HG03064 (cell line): Measurements from ENCODE around the gene OBSCN.

Experiments used
- ATAC-seq: cut with Tn5 transposase; IDR thresholded peaks from one replicate; pipeline ENCODE4 v1.9.1; 2021; ENCODE audit warnings: low read depth; ENCODE audit not compliant: unreplicated experiment

Gene OBSCN

DNA sequence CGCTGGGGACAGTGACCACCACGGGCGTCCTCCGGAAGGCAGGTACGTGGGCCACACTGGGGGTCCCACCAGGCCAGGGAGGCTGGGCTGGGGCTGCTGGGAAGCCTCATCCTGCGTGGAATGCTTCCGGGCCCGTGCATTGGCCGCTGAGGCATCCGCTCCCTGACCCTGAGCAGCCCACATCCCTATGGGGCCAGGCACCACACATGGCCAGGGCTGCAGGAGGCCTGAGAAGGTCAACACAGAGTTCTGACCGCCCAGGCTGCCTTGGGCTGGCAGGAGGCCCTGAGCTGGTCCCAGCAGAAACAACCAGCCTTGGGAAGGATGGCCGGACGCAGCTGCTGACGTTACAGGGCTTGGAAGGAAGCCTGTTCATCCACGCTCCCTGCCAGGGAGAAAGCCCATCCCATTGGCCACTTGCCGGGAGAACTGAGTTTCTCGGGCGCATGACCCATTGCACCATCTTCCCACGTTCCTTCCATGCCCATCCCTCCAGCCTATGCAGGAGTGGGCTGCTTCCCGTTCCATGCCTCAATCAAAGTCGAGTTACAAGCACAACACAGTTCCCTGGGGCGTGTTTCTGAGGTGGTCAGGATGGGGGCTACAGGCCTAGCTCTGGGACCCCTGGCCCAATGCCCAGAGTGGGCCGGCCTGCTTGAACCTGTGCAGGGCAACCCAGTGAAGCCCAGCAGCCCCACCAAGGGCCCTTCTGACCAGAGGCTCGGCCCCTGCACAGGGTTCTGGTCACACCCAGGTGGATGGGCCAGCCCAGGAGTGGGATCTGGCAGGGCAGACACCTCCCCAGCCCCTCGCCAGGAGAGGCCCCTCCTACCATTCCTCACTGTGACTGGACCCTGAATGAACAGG, 167.1 kb downstream of the OBSCN start:
- no peak for ATAC-seq

- no peak for ATAC-seq
Measured at GRCh38 chr1:228375578-228376261, 167.9 kb downstream of the OBSCN start.

DNA sequence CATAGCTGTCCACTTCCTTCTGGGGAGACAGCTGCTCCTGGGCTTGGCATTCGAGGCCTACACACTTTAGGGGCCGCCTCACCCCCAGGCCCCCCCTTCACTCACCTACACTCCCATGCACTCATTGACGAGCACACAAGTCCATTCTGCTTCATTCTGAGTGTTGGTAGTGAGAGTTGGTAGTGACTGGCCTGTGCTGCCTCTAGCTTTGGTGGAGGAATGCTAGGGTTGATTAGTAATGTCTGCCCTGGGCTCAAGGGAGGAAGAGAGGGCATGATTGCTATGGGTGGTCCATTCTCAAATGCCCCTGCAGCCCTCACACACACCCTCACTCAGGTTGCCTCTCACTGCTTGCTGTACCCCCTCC, 168.4 kb downstream of the OBSCN start:
- no peak for ATAC-seq

DNA sequence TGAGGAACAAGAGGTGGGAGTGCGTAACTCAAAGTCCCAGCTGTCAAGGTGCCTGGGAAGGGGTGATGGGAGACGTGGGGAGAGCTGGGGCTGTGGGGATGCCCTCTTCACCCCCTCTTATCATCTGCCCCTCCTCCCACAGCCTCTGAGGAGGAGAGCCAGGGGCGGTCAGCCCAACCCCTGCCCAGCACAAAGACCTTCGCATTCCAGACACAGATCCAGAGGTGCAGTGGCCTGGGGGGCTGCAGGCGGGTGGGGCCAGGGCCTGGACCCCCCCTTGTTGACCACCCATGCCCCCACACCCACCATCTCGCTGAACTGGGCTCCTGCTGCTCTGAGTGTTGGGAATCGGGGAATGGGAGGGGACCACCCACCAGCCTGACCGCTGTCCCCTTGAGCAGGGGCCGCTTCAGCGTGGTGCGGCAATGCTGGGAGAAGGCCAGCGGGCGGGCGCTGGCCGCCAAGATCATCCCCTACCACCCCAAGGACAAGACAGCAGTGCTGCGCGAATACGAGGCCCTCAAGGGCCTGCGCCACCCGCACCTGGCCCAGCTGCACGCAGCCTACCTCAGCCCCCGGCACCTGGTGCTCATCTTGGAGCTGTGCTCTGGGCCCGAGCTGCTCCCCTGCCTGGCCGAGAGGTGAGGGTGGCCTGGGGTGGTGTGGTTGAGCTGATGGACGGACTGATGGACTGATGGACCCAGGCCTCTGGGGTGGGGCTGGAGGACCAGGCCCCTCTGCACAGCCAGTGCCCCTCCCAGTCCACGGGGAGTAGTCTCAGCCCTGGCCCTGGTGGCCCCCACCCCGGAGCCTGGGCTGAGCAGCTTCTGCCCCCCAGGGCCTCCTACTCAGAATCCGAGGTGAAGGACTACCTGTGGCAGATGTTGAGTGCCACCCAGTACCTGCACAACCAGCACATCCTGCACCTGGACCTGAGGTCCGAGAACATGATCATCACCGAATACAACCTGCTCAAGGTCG, 169.1 kb downstream of the OBSCN start:
- no peak for ATAC-seq

DNA sequence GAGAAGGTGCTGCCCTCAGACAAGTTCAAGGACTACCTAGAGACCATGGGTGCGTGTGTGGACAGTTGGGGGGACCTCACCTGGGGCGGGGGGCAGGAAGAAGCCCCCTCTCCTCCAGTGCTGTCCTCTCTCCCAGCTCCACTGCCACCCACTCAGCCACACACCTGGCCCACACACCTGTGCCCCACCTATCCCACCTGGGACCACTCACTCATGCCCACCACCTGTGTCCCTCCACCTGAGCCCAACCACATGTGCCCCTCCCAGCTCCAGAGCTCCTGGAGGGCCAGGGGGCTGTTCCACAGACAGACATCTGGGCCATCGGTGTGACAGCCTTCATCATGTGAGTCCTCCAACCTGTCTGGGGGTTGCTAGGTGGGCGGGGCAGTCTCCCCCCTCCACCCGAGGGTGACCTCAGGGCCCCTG, 169.8 kb downstream of the OBSCN start:
- ATAC-seq, result no peak

DNA sequence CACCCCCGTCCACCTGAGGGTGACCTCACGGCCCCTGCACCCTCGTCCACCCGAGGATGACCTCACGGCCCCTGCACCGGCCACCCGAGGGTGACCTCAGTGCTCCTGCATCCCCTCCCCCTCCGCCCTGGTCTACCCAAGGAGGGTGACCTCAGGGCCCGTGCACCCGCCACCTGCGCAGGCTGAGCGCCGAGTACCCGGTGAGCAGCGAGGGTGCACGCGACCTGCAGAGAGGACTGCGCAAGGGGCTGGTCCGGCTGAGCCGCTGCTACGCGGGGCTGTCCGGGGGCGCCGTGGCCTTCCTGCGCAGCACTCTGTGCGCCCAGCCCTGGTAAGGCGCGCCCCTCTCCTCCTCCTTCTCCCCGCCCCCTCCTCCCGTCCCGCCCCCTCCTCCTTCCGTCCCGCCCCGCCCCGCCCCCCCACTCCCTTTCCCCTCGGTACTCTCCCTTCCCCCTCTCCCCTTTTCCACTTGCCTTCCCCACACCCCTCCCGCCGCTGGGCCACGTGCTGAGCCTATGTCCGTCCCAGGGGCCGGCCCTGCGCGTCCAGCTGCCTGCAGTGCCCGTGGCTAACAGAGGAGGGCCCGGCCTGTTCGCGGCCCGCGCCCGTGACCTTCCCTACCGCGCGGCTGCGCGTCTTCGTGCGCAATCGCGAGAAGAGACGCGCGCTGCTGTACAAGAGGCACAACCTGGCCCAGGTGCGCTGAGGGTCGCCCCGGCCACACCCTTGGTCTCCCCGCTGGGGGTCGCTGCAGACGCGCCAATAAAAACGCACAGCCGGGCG, 170.4 kb downstream of the OBSCN start:
- ATAC-seq, result no peak

- no peak for ATAC-seq
Measured at GRCh38 chr1:228378873-228379460, 171.1 kb downstream of the OBSCN start.

DNA sequence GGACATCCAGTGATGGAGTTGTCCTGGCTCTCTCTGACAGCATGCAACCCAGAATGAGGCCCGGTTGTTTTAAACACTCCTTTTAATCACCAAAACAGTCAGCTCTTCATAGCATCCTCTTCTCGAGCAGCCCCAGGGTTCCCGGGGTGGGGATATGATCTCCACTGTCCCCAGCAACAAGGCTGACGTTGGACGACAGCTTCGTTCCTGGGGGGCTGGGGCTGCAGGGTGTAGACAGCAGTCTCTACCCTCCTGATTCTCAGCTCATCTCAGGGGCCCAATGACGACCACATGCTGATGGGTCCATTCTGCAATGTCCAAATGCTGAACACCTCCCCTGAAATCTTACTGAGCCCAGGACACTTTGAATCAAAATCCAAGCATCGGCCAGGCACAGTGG, 171.8 kb downstream of the OBSCN start:
- no peak for ATAC-seq

GRCh38 chr1:228381356-228381755, 173.5 kb downstream of the OBSCN start:
- ATAC-seq, result no peak

GRCh38 chr1:228383773-228384172, 175.9 kb downstream of the OBSCN start:
- no peak for ATAC-seq

GRCh38 chr1:228385232-228385631, 177.4 kb downstream of the OBSCN start:
- ATAC-seq, result no peak

DNA sequence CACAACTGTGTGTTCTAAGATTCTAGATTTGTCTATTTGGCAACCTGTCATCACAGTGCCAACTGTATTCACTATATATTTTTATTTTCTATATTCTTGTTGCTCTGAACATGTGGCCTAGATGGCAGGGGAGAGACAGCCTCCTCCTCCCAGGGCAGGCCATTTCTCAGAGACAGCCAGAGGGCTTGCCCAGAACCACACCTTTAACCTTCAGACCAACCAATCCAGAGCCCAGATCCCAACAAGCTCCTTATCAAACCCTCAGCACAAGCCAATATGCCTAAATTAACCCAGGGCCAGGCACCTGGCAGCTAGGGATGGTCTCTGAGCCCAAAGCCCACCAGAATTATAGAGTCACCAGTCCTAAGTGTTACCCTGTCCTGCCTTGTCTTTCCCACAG, 179.5 kb downstream of the OBSCN start:
- ATAC-seq, result no peak

DNA sequence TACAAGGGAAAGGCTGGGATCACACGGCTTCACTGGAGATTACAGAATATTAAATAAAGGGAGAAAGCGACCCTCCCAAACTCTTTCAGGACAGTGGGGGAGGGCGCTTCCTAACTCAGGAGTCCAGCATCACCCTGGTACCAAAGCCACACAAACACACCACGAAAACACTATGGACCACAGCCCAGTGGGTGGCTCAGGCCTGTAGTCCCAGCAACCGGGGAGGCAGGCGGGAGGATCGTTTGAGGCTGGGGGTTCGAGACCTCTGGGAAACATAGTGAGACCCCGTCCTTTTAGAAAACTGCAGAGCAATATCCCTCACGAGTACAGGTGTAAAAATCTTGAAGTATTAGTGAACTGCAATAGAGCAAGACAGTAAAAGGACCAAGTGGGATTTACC, 182.8 kb downstream of the OBSCN start:
- no peak for ATAC-seq

DNA sequence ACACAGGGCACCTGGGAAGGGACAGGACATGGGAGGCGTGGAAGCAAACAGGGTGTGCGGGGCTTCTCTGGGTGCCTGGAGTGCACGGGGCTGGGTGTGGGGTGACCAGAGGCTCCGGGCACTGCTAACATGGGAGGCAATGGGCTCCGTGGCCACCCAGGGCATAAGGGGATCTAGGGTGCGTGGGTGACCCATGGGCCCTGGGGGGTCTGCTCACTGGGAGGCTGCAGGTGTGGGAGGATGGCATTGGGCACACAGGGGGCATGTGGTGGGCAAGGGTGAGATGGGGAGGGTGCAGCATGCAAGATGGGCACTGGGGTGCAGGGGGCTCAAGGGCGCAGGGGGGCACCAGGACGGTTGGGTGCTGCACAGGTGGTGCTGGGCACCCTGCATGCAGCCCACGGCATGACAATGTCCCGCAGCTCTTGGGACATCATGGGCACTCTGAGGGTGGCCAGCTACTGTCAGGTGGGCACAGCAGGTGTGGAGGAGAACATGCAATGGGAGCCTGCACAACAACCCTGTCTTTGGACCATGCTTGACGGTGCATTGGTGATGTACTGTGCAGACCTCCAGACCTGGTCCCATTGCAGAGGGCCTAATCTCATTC, 183.7 kb downstream of the OBSCN start:
- no peak for ATAC-seq

GRCh38 chr1:228392111-228392936, 184.5 kb downstream of the OBSCN start:
- no peak for ATAC-seq

DNA sequence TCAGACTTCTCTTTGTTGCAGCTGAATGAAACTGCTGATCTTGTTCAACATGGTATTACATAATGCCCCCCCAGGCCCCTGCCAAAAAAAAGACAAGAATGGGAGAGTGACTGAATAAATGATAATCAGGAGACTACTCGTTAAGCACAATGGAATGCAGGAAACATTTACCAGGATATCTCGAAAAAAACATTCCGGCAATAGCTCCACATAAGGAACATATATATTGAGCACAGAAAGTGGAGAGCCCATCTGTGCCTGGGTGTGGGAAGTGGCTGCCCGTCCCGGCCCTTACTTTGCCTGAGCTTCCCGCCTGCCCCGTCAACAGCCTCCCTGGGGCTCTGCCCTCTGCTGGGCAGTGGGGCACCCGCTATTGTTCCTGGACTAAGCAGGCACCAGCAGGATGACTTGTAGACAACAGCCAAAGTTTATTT, 185.4 kb downstream of the OBSCN start:
- ATAC-seq, result no peak

DNA sequence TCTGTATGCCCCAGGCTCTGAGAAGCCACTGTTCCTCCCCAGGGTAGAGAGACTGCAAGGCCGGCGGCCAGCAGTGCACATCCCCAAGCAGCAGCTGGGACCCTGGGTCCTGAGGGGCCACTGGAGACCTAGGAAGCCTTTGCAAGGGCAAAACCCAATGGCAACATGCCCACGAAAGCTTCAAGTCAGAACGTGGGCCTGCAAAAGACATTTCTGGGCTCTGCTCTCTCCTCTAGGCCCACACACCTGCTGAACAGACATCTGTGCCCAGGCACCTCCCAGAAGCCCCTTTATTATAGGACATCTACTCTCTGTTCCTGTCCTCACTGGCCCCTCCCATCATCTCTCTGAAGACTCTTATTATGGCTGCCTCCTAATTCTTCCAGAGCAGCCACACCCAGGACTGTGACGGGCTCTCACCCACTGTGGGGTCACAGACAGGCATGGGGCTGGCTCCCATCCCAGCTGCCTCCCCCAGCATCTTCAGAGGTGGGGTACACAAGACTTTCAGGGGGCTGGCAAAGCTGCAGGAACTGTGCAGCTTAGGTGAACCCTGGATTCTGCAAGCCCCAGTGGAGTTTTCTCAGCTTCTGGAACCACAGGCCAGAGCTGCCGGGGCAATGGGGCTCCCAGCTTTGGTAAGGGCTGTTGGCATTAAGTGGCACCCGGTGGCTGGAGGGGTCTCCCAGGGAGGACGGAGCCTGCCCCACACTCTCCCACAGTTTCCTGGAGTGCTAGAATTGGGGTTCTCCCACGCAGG, 186.1 kb downstream of the OBSCN start:
- ATAC-seq, result no peak
